ENCODE measurements around the gene RIMKLA.

RIMKLA gene

DNA sequence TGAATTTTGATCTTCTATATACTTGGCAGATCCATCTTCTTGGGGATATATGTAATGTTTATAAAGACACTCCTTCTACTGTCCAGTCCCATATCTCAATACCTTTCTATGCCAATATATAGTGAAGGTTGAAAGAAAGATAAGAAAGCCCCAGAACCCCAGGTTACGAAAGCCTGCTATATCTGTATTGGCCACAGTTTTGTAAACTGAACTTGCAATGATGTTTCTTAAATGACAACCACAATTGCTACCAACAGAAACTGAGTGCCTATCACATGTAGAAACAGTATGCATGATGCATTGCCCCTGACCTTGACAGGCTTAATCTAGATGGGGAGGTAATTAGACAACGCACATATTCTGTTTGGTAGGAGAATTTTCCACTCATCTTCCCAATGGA is 7.8 kb upstream of the RIMKLA start:
- no peak for DNase-seq

DNA sequence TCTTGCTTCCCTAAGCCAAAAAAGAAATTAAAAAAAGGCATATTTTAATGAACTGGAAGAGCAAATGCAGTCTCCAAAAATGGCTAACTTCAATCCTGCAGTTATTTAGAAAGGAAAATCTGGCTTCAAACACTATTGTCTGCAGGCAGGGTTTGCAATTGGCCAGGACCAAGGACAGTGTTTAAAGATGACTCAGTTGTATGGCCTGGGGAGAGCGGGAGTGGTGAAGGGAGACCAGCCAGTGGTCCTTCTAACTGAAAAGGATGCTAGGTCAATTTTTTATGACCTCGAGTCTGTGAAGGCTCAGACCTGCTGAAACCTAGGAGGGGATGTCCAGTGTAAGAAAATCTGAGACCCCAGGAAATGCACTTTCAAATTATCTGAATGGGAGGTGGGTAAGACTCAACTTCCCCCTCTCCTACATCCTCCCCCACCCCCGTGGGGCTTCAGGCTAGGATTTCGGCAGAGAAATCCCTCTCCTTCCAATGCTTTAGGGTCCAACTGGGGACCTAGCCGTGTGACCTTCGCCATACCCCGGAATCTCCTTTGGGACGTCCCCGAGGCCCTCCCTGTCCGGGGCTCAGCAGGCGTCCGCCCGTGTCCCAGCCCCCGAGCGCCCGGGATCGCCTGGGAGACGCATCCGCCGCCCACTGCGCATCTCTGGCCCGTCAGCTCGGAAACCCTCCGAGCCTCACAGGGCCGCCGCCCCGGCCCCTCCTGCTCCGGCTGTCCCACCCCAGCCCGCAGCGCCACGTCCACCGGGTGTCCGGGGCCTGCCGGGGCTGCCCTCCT is 602 bp upstream of the RIMKLA start:
- peak; percentile 40 for DNase-seq

DNA sequence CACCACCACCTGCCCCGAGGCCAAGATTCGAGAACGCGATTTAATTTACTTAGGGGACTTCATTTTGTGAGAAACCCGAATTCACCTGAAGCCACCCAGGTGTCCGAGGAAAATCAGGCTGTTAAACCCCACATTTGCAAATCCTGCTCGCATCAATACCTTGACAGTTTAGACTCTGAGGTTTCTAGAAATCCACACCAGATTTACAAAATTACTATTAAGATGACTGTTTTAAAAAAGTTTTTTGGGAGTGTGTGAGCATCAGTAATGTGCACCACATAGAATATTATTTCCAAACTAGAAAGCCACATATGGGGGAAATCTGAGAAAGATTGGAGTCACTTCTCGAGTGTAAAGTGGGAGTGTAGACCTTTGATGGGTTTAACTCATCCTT is 685 bp downstream of the RIMKLA start:
- peak; percentile 26 for DNase-seq

DNA sequence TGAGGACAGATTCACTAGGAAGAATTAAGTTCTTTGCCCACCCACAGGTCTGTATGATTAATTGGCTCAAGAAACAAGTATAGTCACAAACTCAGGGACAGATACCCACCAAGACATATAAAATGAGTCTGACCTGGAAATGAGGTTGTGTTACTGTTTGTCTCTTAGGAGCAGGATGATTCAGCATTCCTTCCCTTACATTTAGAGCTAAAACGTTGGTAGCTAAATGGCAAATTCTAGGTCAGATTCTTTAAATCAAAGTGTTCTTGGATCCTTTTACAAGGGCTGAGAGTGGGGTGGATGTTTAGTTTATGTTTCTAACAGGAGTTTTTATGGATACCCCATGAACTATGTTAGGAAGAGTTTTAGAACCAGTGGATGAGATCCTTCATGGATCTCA is 4.7 kb downstream of the RIMKLA start:
- no peak for DNase-seq

DNA sequence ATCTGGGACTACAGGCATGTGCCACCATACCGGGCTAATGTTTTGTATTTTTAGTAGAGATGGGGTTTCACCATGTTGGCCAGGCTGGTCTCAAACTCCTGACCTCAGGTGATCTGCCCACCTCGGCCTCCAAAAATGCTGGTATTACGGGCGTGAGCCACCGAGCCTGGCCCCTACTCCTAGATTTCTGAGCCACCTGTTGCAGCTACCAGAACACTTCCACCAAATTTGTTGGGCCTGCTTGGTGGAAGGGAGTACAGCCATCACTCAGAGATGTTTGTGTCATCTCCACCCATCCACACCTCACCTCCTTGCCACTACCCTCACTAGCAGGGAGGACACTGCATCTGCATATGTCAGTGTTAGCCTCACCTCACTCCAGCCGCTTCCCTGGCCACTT is 5.5 kb downstream of the RIMKLA start:
- DNase-seq, result no peak

DNA sequence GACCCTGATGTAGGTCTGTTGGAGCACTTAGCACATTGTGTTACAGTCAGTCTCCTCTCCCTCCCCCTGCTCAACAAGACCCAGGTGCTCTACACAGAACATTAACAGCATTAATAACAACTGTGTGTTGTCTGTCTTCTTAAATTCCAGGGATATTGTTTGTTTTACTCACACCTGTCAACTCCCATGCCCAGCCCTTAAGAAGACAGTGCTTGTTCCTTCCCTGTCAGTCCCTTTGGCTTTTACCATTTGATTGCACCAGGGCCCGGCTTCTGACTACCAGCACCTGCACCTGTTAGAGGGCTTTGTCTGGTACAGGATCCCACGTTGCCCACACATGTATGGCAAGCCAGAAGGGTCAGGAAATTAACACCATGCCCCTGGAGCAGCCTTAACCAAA is 11.7 kb downstream of the RIMKLA start:
- DNase-seq, result no peak

DNA sequence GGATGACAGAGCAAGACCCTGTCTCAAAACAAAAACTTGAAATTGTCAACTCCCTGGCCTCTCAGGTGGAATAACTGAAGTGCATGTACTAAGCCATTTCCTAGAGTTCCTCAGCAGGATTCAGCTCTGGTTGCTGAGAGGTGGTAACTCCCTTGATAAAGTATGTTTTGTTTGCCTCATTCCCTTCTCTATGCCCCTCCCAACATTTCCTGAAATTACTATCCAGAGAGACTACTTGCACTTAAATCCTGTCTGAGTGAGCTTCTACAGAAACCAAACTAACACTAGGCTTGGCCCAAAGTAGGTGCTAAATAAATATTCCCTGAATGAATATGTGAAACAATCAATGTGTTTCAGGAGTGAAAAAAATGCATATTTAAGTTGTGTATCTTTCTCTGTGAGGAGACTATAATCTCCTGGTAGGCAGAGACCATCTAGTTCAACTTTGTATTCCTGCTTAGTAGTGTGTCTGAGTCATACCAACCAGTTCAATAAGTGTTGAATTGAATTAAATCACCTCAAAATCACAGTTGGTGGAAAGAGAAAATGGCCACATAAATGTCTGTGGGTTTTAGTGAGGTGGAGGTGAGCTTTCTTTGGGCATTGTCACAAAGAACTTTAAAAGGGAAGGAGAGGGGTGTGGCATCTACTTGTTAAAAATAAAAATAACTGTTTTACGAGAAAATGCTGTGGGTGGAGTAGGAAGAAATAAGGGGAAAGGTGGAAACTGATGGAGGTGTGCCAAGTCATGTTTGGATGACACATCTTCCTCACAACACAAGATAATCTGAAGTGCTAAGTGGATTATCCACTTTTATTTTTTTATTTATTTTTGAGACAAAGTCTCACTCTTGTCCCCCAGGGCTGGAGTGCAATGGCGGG is 12.6 kb downstream of the RIMKLA start:
- no peak for DNase-seq

DNA sequence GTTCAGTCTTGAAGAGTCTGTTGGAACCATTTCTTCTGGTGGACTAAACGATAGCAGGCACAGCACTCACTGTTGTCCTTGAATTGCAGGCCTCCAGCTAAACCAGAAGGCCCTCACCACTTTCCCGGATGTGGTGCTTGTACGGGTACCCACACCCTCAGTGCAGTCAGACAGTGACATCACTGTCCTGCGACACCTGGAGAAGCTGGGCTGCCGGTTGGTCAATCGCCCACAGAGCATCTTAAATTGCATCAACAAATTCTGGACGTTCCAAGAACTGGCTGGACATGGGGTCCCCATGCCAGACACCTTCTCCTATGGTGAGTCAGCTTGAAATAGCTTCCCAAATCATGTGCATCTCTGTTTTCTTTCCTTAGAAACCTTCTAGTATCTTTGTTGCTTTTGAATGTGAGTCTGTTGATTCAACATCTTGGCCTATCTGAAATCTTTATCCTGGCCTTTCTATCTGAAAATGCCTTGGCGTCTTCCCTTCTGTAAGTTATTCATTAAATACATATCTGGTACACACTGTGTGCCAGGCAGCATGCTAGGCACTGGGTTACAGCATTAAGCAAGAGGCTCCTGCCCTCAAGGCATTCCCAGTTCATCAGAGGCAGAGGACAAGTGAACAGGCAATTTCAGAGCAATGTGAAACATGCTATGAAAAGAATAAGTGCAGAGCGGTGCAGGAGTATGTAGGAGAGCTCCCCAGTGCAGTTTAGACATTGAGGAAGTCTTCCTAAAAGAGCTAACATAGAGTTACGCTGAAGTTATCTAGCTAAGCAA is 18.9 kb downstream of the RIMKLA start:
- DNase-seq, result no peak

DNA sequence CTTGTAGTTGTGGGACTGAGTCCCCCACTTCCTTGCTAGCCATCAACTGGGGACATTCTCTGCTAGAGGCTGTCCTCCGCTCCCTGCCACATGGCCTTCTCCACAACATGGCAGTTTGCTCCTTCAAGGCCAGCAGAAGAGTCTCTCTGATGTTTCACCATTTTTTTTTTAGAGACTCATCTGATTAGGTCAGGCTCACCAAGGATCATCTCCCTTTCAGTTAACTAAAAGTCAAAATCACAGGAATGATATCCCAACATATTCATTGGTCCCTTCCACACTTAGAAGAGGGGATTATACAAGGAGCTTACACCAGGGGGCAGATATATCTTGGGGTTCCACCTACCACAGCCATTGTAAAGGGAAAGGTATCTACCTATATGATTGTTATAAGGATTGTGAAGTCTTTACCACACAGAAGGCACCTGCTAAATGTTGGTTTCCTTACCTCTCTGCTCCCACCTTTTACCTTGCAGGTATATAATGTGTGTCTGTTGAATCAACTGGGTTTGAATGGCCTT is 23.3 kb downstream of the RIMKLA start:
- DNase-seq, result no peak

DNA sequence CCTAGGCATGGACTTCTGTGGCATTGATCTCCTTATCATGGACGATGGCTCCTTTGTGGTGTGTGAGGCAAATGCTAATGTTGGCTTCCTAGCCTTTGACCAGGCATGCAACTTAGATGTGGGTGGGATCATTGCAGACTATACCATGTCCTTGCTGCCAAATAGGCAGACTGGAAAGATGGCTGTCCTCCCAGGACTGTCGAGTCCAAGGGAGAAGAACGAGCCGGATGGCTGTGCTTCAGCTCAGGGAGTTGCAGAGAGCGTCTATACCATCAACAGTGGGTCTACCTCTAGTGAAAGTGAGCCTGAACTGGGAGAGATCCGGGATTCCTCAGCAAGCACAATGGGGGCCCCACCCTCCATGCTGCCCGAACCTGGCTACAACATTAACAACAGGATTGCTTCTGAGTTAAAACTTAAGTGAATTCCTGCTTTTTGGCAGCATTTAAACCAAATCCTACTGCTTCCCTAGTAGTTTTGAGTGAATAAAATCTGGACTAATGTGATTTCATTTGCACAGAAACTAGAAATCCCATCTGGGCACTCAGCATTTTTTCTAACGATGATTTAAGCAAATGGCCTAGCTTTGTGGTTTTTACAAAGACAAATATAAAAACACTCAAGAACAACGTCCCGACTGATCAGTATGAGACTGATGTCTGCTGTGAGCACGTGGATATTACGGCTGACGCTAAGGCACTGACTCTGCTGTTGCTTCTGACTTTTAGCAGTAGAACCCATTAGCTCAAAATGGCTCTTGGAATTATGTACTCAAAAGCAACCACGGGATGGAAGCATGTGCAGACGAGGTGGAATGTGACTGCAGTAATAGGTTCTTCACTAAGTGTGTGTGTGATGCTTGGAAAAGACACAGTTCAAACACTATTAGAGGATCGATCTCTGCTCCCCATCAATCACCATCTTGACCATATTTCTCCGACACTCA is 34.2 kb downstream of the RIMKLA start:
- DNase-seq, result no peak

DNA sequence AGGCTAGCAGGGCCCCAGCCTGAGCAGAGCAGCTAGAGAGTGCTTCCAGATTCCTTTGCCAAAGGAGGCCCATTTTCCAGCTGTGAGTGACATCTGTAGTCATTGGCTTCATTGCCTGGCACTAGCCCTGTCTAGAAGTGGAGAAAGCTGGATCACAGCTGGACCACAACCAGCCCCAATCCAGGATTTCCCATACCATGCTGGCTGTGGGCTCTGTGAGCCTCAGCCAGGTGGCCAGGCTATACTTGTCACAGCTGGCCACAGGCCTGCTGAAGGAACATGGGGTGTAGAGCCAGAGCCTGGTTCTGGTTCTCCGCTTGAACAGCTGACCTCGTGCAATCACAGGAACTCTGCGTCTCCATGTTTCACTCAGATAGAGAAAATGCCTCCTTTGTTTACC is 36.6 kb downstream of the RIMKLA start:
- no peak for DNase-seq

DNA sequence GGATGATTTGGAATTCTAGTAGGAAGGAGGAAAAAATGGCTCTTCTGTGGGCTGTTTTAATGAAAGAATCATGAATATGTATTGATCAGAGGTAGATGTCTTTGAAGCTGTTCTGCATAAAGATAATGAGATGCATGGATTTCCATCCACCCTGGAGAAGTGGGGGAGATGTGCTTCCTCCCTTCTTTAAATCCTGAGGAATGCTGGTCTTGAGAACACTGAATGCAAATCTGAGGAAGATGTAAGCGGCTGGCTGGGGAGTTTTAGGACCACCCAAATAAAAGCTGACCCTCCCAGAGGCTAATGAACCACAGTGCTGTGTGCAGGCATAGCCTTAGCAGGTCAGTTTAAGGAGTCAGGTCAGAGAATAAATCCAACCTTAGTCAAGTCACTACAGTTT is 37.9 kb downstream of the RIMKLA start:
- DNase-seq, result no peak

DNA sequence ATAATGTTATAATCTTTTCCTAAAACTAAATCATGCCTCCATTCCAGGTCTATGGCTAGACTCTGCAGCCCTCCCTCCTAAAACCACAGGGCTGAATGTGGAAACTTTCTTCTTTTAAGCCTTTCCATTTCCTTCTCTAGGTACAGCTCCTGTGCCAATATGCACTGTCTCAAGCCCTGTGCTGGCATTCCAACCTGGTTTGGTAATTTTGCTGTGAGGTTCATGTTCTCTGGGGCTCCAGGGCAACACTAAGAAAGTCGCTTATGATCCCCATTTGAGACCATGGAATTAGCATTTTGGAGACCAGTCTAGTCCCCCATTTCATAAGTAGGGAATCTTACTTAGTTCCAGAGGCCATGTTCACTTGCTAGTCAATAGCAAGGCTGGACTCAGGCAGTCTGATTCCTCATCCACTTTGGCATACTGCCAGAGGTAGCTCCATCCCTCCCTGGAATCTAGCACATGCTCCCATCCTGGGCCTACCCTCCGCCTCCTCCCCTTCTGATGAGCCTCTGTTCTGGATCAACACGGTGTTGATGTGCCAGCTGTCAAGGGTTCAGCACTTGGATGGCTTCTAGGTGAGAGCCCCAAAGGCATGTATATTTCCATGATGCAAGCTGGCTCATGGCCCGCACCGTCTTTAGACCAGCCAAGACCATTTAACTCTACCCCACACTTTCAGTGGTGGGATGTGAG is 38.7 kb downstream of the RIMKLA start:
- no peak for DNase-seq

DNA sequence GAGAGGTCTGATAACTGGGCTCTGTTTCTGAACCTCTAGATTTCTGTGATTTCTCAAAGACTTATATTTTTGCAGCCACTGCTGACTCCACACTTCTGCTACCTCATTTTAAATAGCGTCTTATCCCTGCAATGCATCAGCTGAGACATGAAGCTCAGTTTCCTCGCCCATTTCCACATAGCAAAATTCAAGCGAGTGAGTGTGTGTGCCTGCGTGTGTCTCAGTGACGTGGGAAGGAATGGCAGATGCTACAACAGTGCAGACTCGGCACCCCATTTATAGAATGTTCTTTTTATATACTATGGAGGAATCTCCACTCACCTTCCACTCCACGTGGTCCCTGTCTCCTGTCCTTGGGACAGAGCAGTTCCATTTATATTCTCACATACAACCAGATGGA is 39.5 kb downstream of the RIMKLA start:
- no peak for DNase-seq

DNA sequence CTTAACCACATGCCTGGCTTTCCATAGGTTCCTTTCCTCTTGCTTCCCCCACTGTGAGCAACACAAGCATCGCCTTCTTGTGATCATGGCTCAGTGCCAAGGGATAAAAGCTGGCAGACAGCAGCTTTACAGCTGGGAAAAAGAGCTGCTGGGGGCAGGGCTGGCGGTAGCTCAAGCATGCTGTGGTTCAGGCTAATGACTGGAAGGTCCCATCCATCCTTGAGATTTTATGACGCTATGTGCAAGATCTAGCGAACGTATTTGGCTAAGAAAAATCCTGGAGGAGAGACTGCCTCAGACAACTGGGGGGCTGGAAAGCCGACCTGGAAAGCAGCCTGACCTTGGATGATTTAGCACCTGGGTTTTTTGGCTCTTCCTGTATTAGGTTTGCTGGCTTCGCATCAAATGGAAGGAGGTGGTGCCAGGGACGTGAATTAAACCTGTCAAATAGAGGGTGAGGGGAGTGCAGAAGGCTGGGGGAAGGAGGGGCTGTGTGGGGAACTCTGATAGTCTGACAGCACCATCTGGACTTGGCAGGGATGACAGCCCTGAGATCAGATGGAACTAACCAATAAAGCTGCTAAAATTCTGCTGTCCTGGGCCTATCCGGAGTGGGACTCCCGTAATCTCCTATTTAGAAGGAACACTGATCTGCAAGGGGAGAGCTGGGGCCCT is 40.5 kb downstream of the RIMKLA start:
- DNase-seq, result no peak

DNA sequence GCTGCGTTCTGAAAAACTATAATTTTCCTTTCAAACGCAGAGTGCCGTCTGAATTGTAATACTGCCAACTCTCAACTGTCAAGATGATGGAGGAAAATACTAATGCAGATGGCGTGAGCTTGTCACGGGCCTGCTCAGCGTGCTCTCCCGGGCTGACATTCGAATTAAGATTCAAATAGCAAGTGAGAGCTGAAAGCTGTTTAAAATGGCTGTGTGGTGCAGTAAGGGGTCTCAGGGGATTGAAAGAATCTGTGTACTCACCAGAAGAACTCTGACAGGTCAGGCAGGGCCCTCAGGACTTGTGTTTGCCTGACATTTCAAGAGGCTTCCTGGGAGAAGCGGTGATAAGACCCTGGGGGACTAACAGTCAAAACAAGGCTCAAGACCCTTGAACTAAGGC is 42.1 kb downstream of the RIMKLA start:
- DNase-seq, result no peak

DNA sequence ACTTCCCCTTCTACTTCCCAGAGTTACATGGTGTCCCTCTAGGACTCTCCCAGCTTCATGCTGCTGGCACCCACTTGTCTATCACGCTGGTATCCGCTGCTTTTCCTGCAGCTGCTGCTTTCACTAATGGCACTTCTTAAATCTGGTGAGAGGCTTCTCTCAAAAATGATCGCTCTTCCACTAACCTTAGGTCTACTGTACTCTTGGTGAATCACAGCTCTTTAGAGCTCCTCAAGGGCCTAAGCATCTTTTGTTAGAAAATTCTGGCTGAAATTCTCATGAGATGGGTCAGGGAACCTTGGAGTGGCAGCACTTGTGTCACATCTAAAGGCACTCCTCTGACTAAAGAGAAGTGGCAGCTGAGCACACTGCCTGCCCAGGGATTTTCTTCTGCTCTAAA is 43.1 kb downstream of the RIMKLA start:
- no peak for DNase-seq

DNA sequence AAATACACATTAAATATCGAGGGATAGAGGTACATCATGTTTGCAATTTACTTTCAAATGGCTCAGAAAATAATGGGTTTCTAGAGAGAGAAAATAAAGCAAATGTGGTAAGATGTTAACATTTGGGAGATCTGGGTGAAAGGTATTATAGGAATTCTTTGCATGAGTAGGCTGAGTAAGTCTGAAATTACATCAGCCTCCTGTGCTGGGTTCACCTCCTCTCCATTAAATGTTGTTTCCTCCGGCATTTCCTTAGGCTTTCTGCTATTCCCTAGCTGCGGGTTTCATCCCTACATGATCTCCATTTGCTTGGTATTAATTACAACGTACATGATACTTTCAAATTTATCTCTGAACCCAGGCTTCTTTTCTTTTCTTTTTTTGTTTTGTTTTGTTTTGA is 43.6 kb downstream of the RIMKLA start:
- no peak for DNase-seq

DNA sequence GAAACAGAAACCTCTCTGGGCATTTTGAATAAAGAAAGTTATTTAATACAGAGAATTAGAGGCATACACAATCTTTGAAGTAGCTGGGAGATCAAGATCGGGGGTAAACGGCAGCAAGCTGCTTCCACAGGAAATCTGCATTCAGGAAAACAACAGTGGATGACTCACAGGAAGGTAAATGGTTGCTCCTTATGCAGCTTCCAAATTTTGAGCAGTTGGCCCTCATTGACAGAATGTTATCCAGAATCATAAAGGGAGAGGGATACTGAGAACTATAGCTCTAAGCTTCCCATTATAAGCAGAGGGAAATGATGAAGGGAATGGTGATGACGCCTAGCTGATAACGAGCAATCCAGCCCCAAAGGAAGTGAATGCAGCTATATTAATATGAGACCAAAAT is 46.6 kb downstream of the RIMKLA start:
- no peak for DNase-seq

DNA sequence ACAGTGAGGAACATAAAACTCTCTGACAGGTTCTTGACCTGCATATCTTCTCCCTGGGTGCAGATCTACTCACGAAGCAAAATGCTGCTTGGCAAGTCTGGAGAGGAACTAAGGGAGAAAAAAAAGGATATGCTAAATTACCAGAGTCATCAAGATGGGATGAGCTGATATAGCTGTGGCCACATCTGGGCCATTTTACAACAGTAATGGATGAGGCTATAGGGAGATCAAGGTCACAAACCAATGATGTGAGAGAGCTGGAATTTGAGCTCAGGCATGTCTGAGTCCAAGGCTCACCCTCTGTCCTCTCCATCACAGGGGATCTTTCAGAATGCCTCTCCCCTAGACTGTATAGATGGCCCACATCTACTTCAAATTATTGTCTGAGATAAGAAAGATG is 49.0 kb downstream of the RIMKLA start:
- DNase-seq, result no peak
